Activated T-cell treated with anti-CD3 and anti-CD28 coated beads for 4 hours (primary cell): ENCODE data around the gene WAC.

Experiments used
- DNase-seq: peaks from one replicate; pipeline ENCODE4 v3.0.0-alpha.2; 2020

The WAC gene

DNA sequence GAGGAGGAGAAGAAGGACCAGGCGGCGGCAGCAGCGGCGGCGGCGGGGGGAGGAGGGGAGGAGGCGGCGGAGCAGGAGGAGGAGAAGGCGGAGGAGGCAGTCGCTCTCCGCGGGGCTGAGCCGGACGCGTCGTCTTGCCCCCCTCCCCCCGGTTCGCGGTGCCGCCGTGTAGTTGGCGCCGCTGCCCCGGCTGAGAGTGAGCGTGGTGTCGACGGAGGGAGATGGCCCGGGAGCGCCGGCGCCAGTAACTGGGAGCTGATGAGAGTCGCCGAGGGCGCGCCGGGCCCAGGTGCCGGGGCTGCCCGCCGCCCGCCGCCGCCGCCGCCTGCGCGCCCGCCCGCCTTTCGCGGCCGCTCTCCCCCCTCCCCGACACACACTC lies 257 bp downstream of the WAC start:
- no peak for DNase-seq

DNA sequence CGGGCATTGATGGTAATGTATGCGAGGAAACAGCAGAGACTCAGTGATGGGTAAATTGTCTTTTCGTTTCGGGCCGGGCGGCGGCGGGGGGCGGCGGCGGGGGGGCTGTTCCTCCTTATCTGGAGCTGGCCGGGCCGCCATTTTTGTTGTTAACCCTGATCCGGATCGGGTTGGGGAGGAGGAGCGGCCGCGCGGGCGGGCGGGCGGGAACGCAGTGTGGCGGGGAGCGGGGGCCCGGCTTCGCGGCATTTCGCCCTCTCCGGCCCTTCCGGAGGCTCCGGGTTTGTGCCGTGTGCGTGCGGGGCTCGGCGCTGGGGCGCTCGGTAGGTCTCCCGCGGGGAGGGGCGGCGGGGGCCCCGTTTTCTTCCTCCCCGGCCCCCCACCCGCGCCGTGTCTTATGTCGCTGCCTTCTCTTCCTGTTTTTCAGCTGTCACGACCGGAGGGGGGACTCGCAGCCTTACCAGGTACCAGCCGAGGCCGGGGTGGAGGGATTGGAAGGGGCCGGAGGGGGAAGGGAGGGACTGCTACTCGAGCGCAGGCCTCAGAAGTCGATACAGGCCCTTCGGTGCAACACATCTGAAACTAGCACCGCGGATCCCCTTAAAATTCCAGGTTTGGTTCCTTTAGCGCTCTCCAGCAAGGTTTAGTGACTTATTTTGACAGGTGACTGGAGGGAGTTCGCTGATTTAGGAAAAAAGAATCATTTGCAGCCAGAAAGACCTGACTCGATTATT lies 820 bp downstream of the WAC start:
- DNase-seq = peak; percentile 54

DNA sequence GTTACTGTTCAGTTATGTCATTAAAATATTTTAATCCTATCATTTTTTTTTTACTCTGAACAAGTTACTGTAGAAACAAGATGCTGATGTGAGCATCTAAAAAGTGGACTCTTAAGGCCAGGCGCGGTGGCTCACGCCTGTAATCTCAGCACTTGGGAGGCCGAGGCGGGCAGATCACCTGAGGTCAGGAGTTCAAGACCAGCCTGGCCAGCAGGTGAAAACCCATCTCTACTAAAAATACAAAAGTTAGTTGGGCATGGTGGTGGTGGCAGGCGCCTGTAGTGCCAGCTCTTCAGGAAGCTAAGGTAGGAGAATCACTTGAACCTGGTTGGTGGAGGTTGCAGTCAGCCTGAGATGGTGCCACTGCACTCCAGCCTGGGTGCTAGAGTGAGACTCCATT lies 2.9 kb downstream of the WAC start:
- DNase-seq = no peak

DNA sequence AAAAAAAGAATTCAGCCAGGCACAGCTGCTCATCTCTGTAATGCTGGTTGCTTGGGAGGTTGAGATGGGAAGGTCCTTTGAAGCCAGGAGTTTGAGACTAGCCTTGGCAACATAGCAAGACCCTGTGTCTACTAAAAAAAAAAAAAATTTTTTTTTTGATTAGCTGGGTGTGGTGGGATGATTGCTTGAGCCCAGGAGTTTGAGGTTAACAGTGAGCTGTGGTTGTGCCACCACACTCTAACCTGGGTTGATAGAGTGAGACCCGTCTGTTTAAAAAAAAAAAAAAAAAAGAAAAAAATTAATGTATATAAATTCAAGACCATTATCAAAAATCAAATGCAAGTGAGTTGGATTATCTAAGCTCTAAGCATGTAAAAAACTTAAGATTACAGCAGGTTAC lies 5.7 kb downstream of the WAC start:
- DNase-seq = no peak

DNA sequence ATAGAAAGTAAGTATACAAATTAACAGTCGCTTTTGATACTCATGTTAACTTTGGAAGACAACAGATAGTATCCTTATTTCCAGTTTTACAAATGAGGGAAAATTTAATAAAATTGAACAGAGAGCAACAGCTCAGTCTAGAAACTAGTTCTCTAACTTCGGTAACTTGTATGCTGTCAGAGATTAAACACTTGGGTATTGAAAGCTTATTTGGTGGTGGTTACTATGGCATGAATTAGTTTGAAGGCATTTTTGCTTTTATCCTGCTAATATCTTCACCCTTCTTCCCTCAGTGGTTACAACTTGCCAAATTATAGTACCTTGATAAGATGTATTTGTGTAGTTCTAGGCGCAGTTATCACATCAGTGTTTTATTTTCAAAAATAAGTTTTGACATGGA lies 7.2 kb downstream of the WAC start:
- no peak for DNase-seq

DNA sequence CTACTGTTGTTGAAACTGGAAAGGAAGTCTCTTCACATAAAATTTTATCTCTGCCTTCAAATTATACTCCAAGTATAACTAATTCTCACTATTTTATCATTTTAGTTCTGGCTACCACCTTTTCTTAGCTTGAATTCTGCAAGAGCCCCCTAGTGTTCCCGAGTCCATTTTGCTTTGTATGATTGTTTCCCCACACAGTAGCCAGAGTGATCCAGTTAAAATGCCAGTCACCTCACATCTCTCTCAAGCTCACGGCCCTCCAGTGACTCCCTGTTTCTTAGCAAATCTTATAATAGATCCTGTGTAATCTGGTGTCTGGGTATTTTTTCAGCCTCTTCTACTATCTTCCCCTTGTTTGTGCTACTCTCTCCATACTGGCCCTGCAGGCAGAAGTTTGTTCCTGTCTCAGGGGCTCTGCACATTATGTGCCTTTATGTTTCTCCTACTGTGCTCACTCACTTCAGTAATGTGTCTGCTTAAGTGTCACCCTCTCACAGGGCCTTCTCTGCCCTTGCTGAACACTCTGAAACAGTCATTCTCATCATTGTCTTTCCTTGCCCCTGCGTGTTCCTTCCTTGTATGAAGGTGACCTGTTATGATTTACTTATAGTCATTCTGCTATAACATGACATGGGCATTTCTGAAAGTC lies 8.9 kb downstream of the WAC start:
- no peak for DNase-seq

DNA sequence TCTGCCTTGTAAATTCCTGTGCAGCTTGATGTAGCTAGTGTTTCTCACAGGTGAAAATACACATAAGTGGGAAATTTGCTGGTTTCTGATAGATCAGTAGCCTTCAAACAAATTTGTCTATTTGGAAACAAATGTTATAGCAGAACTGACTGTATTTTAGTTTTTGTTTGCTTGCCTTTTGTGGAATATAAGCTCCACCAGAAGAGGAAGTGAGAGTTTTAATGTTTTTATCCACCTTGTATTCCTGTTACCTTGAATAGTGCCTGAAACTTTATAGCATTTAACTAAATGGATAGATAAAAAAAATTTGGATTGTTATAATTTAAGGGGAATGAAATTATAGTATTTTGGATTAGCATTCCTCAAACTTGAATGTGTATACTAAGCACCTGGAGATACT lies 9.8 kb downstream of the WAC start:
- no peak for DNase-seq

DNA sequence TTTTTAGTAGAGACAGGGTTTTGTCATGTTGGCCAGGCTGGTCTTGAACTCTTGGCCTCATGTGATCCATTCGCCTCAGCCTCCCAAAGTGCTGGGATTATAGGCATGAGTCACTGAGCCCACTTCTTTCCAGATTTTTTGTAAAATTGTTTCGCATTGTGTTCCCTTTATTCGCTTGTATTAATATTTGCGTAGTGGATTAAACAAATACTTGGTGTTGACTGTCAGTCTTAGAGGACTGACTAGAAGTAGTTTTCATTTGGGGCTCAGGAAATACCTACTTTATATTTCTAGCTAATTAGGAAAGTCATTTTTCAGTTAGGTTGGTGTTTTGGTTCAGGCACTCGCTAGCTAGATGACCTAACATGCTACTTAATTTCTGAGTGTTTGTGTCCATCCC lies 11.1 kb downstream of the WAC start:
- DNase-seq = no peak

DNA sequence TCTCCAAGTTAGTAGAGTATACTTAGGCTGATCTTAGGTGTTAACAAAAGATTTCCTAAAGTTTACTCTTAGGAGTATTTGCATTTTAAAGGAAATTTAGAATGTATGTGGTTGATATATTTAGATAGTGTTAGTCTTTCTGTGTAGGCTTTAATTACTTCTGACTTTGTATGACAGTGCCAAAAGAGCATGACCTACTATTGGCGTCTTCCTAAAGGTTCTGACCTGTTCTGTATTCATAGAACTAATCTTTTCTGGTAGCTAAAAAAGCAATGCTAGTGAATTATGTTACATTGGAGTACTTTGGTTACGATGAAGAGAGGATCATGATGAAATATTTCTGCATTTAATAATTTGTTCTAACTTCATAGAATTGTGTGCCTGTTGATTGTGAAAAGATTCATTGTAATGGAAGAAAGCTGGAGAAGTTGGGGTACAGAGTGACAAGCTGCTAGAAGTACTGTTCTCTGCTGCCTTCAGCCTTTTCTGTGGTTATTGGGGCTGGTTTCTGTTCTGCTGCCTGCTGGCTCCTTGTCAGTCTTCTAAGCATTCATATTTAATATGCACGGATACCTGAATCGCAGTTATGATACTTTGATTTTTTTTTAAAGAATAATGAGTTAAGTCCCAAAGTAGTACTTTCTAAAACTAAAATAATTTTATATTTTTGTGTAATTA lies 13.2 kb downstream of the WAC start:
- DNase-seq = no peak

DNA sequence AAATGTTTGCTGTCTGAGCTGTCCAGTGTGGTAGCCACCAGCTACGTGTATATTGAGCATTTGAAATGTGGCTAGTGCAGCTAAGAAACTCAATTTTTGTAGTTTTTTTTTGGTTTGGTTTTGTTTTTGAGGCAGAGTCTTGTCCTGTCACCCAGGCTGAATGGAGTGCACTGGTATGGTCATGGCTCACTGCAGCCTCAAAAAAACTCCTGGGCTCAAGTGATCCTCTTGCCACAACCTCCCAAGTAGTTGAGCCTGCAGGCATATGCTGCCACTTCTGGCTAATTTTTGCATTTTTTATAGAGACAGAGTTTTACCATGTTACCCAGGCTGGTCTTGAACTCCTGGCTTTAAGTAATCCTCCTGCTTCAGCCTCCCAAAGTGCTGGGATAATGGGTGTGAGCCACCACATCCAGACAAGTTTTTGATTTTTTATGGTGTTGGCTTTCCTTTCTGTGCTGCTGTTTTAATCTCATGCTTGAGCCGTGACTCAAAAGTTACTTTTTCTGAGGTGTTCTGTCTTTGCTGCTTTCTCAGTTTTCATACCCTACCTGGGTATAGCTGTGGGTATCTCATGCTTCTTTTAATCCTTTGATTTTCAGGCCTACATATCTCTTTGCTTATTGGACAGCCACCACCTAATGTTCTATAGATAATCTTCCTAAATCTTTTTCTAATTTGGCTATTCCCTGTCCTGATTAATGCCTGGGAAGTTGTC lies 16.0 kb downstream of the WAC start:
- no peak for DNase-seq

DNA sequence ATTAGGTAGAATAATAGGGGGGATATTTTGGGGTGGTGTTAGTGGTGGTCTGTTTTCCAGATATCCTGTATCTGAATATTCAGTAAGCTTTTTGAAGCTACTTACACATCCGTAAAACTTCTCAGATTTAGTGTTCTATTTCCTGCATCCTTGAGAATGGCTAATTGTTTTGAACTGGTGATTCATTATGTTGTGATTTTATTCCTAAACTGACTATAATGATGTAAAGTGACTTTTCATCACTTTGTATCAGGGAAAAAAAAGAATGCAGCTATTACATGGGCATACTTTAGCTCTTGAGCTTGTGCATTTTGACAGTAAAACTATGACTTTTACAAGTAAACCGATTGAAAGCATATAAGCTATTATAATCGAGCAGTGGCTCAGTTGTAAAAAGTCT lies 18.2 kb downstream of the WAC start:
- no peak for DNase-seq

DNA sequence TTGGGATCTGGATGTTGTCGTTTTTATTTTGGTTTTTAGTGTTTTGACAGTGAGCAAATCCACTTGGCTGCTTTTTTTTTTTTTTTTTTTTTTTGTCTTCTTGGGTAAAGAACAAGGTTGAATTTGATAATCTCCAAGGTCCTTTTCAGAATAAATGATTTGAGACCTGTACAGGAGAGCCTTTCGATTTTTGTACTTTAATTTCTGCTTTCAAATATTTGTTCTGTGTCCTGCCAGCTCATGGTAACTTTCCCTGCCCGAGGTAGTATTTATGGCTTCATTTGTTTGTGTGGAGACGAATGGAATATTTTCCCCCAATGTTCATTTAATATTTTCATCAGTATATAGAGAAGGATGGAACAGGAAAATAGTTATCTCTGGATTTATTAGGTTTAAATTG lies 19.9 kb downstream of the WAC start:
- no peak for DNase-seq

DNA sequence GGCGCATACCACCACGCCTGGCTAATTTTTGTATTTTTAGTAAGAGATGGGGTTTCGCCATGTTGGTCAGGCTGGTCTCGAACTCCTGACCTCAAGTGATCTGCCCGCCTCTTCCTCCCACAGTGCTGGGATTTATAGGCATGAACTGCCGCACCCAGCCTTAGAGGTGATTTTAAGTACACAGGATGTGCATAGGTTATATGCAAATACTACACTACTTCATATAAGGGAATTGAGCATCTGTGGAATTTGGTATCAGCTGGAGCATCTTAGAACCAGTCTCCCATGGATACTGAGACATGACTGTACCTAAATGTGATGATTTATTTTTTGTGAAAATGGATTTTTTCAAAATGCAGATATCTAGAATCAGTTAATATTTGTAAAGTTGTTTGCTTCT lies 21.1 kb downstream of the WAC start:
- DNase-seq = no peak

DNA sequence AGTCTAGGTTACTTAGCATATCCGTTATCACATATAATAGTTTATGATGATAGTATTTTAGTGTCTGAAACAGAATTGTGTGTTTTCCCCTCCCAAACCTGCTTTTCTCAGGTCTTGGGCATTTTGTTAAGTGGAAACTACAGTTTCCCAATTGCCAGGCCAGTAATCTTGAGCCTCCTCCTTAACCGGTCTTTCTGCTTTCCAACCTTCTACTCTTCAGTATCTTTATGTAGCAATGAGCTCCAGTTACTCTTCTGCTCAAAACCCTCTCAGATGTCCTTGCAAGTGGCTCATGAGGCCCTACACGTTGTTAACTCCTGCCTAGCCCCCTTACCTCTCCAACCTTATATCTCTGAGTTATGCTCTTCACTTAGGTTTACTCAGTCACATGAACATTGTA lies 22.0 kb downstream of the WAC start:
- DNase-seq = no peak

DNA sequence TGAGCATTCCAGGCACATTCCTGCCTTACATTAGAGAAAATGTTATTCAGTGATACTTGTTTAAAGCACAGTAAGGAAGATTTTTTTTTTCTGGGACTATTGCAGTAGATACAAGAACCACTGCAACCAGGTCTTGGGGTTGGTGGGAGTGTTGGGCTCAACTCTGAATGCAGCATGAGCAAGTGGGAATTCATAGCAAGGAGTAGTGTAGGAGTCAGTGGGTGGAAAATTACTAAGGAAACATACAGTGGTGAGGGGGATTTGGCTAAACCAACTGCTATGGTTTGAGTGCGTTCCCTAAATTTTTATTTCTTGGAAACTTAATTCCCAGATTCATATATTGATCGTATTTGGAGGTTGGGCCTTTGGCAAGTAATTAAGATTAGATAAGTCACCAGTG lies 22.4 kb downstream of the WAC start:
- no peak for DNase-seq

DNA sequence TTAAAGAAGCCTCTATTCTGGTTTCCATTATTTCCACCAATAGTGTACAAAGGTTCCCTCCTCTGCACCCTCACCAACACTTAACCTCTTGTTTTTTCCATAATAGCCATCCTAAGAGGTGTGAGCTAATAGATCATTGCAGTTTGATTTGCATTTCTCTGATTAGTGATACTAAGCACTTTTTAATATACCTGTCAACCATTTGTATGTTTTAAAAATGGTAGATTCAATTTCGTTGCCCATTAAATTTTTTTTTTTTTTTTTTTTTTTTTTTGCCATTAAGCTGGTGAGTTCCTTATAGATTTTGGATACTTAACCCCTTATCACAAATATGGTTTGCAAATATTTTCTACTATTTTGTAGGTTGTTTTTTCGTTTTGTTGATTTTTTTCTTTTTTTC lies 23.2 kb downstream of the WAC start:
- DNase-seq = no peak

DNA sequence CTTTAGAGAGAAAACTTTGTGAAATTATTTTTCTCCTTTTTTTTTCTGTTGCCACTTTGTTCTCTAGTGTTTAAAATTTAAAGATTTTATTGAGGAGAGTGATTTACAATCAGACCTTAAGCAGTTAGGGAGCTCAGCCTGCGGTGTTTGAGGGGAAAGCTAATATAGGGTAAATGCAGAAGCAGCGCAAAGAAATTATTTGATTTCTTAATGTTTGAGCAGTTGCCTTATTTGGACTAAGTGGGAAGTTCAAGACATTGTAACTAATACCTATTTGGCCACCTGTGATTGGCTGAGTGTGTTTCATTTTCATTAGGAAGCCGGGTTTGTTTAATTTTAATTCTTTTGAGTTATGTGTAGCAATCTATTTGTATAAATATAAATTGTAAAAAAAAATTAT lies 25.3 kb downstream of the WAC start:
- no peak for DNase-seq

DNA sequence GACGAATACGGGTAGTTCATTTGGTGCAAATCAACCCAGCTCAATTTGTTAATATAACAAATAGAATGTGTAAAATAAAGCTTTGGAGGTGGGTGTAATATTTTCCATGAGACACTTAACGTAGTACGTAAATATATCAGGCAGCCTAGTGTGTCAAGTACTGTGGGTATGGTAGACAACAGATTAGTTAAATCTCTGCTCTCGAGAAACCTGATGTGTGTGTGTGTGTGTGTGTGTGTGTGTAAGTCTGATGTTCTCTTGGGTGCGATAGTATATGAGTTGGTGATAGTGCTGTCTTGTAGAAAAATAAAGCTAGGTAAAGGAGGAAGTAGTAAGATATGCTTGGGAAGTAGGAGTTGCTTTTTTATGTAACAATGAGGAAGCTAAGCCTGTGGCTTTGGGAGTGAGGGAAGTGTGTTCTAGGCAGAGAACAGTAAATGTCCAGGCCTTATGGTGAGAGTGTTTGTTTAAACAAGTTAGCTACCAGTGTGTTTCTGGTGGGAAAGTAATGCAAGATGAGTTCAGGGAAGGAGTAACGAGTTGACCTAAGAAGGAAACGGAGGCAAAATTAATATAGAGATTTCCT lies 26.1 kb downstream of the WAC start:
- DNase-seq = no peak

DNA sequence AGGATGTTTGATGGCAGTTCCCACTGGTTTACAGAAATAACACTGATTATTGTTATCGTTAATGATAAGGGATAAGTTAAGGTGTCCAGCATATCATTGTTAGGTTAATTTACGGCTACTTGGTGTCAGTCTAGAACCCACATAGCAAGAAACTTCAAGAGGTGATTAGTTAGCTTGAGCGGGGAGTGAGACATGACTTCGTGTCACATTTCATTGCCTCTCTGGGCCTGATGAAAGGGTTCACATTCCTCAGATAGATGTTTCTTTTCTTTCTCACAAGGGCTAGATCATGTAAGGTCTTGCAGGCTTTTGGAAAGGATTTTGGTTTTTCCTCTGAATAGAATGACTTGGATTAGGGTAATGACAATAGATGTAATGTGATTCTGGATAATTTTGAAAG lies 26.7 kb downstream of the WAC start:
- DNase-seq = no peak

DNA sequence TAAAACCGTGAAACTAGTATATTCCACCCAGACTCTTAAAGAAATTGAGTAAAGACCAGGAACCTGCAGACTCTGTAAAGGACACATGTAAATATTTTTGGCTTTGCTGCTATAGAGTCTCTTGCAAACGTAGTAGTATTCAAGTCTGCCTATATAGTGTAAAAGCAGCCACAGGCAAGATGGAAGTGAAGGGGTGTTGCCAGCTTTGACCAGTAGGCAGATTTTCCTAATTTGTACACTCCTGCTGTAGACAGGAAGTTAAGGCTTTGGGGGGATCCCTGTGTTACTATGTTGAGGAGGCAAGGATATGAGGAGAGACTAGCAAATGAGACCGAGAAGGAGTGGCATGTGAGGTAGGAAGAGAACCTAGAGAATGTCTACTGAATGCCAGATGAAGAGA lies 27.7 kb downstream of the WAC start:
- no peak for DNase-seq

DNA sequence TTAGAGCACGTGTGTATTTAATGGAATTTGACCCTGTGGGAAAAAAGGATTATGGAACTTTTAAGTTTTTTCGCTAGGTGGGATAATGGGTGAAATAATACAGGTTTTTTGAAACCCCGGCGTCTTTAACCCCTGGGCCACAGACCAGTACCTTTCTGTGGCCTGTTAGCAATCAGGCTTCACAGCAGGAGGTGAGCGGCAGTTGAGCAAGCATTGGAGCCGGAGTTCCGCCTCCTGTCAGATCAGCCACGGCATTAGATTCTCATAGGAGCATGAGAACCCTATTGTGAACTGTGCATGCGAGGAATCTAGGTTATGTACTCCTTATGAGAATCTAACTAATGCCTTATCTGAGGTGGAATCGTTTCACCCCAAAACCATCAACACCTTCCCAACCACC lies 28.6 kb downstream of the WAC start:
- DNase-seq = no peak

DNA sequence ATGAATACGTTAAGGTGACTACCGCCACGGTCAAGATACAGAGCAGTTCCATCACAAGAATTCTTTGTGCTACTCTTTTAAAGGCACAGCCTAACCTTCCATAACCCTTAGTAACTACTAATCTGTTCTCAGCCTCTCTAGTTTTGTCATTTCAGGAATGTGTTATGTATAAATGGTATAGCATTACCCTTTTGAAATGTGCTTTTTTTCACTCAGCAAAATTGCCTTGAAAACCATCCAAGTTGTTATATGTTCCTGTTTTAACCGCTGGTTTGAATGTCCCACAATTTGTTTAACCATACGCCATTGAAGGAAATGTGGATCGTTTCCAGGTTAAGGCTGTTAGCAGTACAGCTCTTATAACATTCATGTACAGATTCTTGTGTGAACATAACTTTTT lies 32.0 kb downstream of the WAC start:
- DNase-seq = no peak

DNA sequence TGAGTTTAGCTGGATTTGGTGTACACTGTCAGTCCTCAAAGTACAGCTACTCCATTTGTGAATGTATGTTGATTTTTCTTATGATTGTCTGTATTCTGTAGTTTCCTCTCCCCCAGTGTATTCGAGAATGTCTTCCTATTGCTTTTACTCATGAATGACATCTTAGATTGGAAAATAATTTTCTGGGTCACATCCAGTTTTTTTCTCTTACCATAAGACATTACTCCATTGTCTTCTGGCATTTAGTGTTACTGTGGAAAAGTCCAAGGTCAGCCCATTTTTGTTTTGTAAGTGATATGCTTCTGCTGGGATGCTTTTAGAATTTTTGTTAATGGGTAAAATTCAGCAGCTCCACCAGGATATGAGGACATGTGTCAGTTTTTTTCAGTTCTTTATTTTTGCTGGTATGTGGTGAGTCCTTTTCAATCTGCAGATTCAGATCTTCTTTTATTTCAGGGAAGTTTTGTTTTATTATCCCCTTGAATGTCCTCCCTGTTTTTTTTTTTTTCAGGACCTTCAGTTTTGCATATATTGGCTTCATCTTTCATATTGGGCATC lies 33.6 kb downstream of the WAC start:
- DNase-seq = no peak
